Activated naive CD8-positive, alpha-beta T cell treated with anti-CD3 and anti-CD28 coated beads, Interleukin-2, amount 50 U/mL, for 24 hours (primary cell): ENCODE data around the gene OR11A1.

Experiments
- ATAC-seq: fragments of 150-1000 bp; cut with Tn5 transposase; one replicate; pipeline ENCODE4 v1.10.0; 2021
- DNase-seq: peaks from one replicate; pipeline ENCODE4 v3.0.0; 2021
- H3K27ac Mint-ChIP-seq: one replicate; pipeline ENCODE4 v1.8.0; 2021; ENCODE audit warnings: mild to moderate bottlenecking, mixed read lengths
- H3K27me3 Mint-ChIP-seq: one replicate; pipeline ENCODE4 v1.8.0; 2021; ENCODE audit warnings: mixed read lengths
- H3K36me3 Mint-ChIP-seq: one replicate; pipeline ENCODE4 v1.8.0; 2021; ENCODE audit warnings: low read depth, mixed read lengths
- H3K4me1 Mint-ChIP-seq: one replicate; pipeline ENCODE4 v1.8.0; 2021; ENCODE audit warnings: mixed read lengths
- H3K4me3 Mint-ChIP-seq: one replicate; pipeline ENCODE4 v1.8.0; 2021; ENCODE audit warnings: mild to moderate bottlenecking, moderate library complexity, mixed read lengths
- H3K9me3 Mint-ChIP-seq: one replicate; pipeline ENCODE4 v1.8.0; 2021; ENCODE audit warnings: mixed read lengths

OR11A1 gene

DNA sequence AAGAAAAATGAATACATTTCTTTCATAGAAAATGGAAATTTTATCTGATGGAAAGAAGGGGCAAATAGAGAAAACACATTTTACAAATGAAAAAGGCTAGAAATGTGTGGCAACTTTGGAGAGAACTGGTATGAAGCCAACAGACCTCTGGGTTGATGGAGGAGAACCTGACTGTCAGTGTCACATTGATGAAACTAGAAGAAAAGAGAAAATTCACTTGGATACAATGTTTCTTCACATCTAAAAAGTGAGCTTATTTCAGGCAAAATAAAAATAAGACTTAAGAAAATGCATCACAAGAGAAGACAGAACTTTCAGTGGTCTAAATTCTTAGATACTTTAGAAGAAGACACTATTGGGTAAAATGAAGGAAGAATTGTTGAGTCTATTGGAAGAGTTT lies 61.5 kb downstream of the OR11A1 start, which contains the start of gene OR12D2:
Gene OR12D2 (plus strand): TSS at position 301 of the 400 bp plus-strand sequence. CDS start 1,069 bp downstream, outside the sequence.
- Mint-ChIP-seq H3K36me3 (no peaks in the 10 kb centered on the region), H3K9me3 (no peaks in the 10 kb centered on the region), H3K4me1 (no peaks in the 10 kb centered on the region), H3K4me3 (no peak within 1 kb of the TSS), H3K27ac (no peak within 1 kb of the TSS), H3K27me3 (peaks cover 38% of the 10 kb centered on the region)
- DNase-seq (no peak), ATAC-seq (no peak)

GRCh38 chr6:29388533-29388932 lies 68.3 kb downstream of the OR11A1 start:
- DNase-seq, result no peak
- Mint-ChIP-seq H3K4me3 (no peak overlapping the region), H3K27ac (no peak overlapping the region), H3K27me3 (peaks cover 31% of the 10 kb centered on the region), H3K4me1 (no peaks in the 10 kb centered on the region), H3K36me3 (no peaks in the 10 kb centered on the region), H3K9me3 (no peaks in the 10 kb centered on the region)
- no peak for ATAC-seq

DNA sequence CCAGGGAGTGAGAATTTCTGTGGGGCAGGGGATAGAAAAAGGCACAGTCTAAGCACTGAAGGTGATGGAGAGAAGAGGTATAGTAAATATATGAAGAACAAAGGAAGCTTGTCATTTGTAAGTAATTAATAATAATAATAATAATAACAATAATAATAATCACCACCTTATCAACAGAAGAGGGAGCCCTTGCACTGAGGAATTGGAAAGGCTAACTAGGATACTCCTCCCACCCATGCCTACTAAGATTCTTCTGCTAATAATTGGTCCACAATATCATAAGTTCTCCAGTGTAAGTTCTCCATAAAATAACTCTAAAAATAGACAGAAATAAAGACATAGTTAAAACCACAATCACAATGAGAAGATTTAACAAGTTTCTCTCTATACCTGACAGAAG lies 80.9 kb downstream of the OR11A1 start:
- Mint-ChIP-seq H3K4me3 (no peak overlapping the region), H3K4me1 (no peaks in the 10 kb centered on the region), H3K36me3 (no peaks in the 10 kb centered on the region), H3K27ac (no peak overlapping the region), H3K27me3 (peaks cover 32% of the 10 kb centered on the region), H3K9me3 (no peaks in the 10 kb centered on the region)
- ATAC-seq (no peak), DNase-seq (no peak)
